ENCODE results near the gene CCN6.

DNA sequence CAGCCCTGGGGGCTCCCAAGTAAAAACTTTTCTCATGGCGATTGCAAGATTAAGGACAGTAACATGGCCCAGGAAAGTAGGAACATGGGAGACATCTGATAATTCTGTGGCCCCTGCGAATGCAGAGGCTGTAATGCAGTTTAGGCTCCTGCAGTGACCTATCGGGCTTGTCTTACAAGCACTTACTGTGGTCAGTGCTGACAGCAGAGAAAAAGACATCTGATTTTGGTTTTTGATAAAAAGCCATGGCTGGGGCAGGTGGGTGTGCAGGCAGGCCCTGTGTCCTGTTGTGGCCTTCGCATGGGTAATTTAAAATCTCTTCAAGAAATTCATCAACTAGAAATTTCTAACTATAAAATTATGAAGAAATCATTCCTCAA is 19.3 kb upstream of the CCN6 start:
- TF ChIP-seq, protein P1, sequence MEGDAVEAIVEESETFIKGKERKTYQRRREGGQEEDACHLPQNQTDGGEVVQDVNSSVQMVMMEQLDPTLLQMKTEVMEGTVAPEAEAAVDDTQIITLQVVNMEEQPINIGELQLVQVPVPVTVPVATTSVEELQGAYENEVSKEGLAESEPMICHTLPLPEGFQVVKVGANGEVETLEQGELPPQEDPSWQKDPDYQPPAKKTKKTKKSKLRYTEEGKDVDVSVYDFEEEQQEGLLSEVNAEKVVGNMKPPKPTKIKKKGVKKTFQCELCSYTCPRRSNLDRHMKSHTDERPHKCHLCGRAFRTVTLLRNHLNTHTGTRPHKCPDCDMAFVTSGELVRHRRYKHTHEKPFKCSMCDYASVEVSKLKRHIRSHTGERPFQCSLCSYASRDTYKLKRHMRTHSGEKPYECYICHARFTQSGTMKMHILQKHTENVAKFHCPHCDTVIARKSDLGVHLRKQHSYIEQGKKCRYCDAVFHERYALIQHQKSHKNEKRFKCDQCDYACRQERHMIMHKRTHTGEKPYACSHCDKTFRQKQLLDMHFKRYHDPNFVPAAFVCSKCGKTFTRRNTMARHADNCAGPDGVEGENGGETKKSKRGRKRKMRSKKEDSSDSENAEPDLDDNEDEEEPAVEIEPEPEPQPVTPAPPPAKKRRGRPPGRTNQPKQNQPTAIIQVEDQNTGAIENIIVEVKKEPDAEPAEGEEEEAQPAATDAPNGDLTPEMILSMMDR (conservative IDR thresholded peaks at IDR 0.05) = no peak
- no peak for TF ChIP-seq ZFX (IDR thresholded peaks at IDR 0.05)
